Esophagus squamous epithelium (tissue), 5 donors: ENCODE measurements around the gene MRPL52. TPM values are rescaled to one million over a fixed set of nuclear protein-coding genes. Genes with fewer than 3 reads are reported as not detected.

Experiments used
- DNase-seq: peaks from one replicate; lab custom pipeline; 2025; lab: John Stamatoyannopoulos, UW
- H3K27ac ChIP-seq, 4 donors: fragments of 200-600 bp; sonication (generic); one replicate each; pipeline ENCODE4 v1.5.1; 2016 to 2019; ENCODE audit warnings: mild to moderate bottlenecking in 1 of 4
- H3K27me3 ChIP-seq, 4 donors: fragments of 200-600 bp; sonication (generic); 1 replicate in 3 of 4; 2 replicates in 1 of 4; pipeline versions ENCODE4 v1.5.1 to v1.6.0; 2017 to 2021; ENCODE audit warnings: antibody characterized with exemption in 1 of 4
- H3K36me3 ChIP-seq, 3 donors: fragments of 200-600 bp; sonication (generic); one replicate each; pipeline ENCODE4 v1.5.1; 2016 to 2019
- H3K4me1 ChIP-seq, 3 donors: fragments of 200-600 bp; sonication (generic); one replicate each; pipeline ENCODE4 v1.5.1; 2017 to 2019
- H3K4me3 ChIP-seq, 4 donors: fragments of 200-600 bp; sonication (generic); 1 replicate in 3 of 4; 2 replicates in 1 of 4; pipeline ENCODE4 v1.5.1; 2016 to 2019; ENCODE audit warnings: mild to moderate bottlenecking in 2 of 4, moderate library complexity in 1 of 4
- H3K9me3 ChIP-seq, 3 donors: fragments of 200-600 bp; sonication (generic); one replicate each; pipeline ENCODE4 v1.5.1; 2016 to 2019
- CTCF ChIP-seq, 6 experiments: fragments of 450-650 bp in 4 of 6; fragments of 200-600 bp in 2 of 6; sonication (generic) in 2 of 6; IDR thresholded peaks; one replicate each; pipeline ENCODE4 v1.5.1; 2016 to 2019; ENCODE audit warnings: antibody characterized with exemption in 6 of 6, mild to moderate bottlenecking in 4 of 6, moderate library complexity in 4 of 6
- POLR2A ChIP-seq, 4 donors: fragments of 450-650 bp; IDR thresholded peaks; one replicate each; pipeline ENCODE4 v1.6.1; 2017; ENCODE audit warnings: antibody characterized with exemption in 4 of 4, mild to moderate bottlenecking in 4 of 4, moderate library complexity in 3 of 4
- WGBS, 2 donors: methylation state at CpG; one replicate each; pipeline ENCODE4 v1.1.5; 2018; 5-methylcytosine and 5-hydroxymethylcytosine counted together
- intact Hi-C: fragments of 100-400 bp; cut with DNase I; formaldehyde crosslinking; loops from one replicate; pipeline ENCODE4 v1.15.0; 2022
- total RNA-seq, 4 donors: library from RNA; depleted of rRNA; stranded (reverse); fragments of >200 nt; gene quantifications; one replicate each; pipeline ENCODE4 v1.1.0, GENCODE V29; 2016
- donor health status: DM: yes; HTN: yes; CAD: no.

Gene MRPL52
- total RNA-seq, 4 donors from 2014 or later, result 32.8 to 142 (median 82.1) TPM

- 81 to 82% methylated on average over 5 of the region's 5 CpGs for WGBS, 2 donors
- no peaks in the 10 kb centered on the region for H3K9me3 ChIP-seq
- no peak for TF ChIP-seq CTCF (IDR thresholded peaks at IDR 0.05)
- TF ChIP-seq POLR2A (IDR thresholded peaks at IDR 0.05), result no peak
Measured at GRCh38 chr14:22808388-22809209, 21.1 kb upstream of the MRPL52 start.

GRCh38 chr14:22811722-22812121 lies 18.0 kb upstream of the MRPL52 start:
- TF ChIP-seq CTCF (IDR thresholded peaks at IDR 0.05) (no peak), POLR2A (IDR thresholded peaks at IDR 0.05) (no peak)
- WGBS, 2 donors, result 45 to 50% methylated on average over 2 of the region's 2 CpGs
- no peaks in the 10 kb centered on the region for H3K36me3 ChIP-seq
- peaks cover 0 to 8% (median 0%) of the 10 kb centered on the region in 4 donors for H3K27me3 ChIP-seq
- H3K4me3 ChIP-seq, result no peak overlapping the region
- no peak overlapping the region for H3K27ac ChIP-seq
- H3K9me3 ChIP-seq, result no peaks in the 10 kb centered on the region
- DNase-seq, result no peak
- peaks cover 0 to 6% (median 0%) of the 10 kb centered on the region in 3 donors for H3K4me1 ChIP-seq
- intact Hi-C loops, result no loop called here

More at GRCh38 chr14:22808388-22809209, 21.1 kb upstream of the MRPL52 start:
- DNase-seq, result no peak
- Histone ChIP-seq H3K4me1 (no peaks in the 10 kb centered on the region), H3K36me3 (no peaks in the 10 kb centered on the region), H3K27ac (no peak overlapping the region), H3K27me3 (peaks cover 0 to 5% (median 0%) of the 10 kb centered on the region in 4 donors), H3K4me3 (no peak overlapping the region)
- intact Hi-C loops, result no loop called here

GRCh38 chr14:22812744-22813143 lies 16.9 kb upstream of the MRPL52 start:
- Histone ChIP-seq H3K9me3 (no peaks in the 10 kb centered on the region), H3K27me3 (peaks cover 0 to 8% (median 0%) of the 10 kb centered on the region in 4 donors), H3K36me3 (no peaks in the 10 kb centered on the region), H3K4me1 (peaks cover 0 to 10% (median 4%) of the 10 kb centered on the region in 3 donors), H3K4me3 (peak overlapping the region in 1 of 4 donors; percentile 10), H3K27ac (no peak overlapping the region)
- intact Hi-C loops, result no loop called here
- TF ChIP-seq CTCF (IDR thresholded peaks at IDR 0.05), result no peak
- TF ChIP-seq POLR2A (IDR thresholded peaks at IDR 0.05), result no peak
- DNase-seq, result no peak
- WGBS, 2 donors, result 77 to 100% methylated on average over 1 to 4 of the region's 4 CpGs

GRCh38 chr14:22813145-22813544 lies 16.5 kb upstream of the MRPL52 start:
- peak overlapping the region in 1 of 4 donors; percentile 10 for H3K4me3 ChIP-seq
- no peak overlapping the region for H3K27ac ChIP-seq
- TF ChIP-seq POLR2A (IDR thresholded peaks at IDR 0.05) (no peak), CTCF (IDR thresholded peaks at IDR 0.05) (no peak)
- intact Hi-C loops, result no loop called here
- DNase-seq, result no peak
- H3K27me3 ChIP-seq, result peaks cover 0 to 8% (median 0%) of the 10 kb centered on the region in 4 donors
- 61 to 67% methylated on average over 5 of the region's 9 CpGs for WGBS, 2 donors
- H3K9me3 ChIP-seq, result no peaks in the 10 kb centered on the region
- no peaks in the 10 kb centered on the region for H3K36me3 ChIP-seq
- peaks cover 0 to 14% (median 8%) of the 10 kb centered on the region in 3 donors for H3K4me1 ChIP-seq

GRCh38 chr14:22814373-22814772 lies 15.3 kb upstream of the MRPL52 start:
- Histone ChIP-seq H3K9me3 (no peaks in the 10 kb centered on the region), H3K36me3 (no peaks in the 10 kb centered on the region), H3K4me1 (peaks cover 0 to 27% (median 15%) of the 10 kb centered on the region in 3 donors), H3K27me3 (peaks cover 0 to 9% (median 0%) of the 10 kb centered on the region in 4 donors), H3K27ac (peak overlapping the region in 1 of 4 donors; percentile 71), H3K4me3 (peak overlapping the region in 2 of 4 donors; percentile 4 to 37)
- intact Hi-C loops, result no loop called here
- 76 to 83% methylated on average over 5 to 7 of the region's 7 CpGs for WGBS, 2 donors
- TF ChIP-seq CTCF (IDR thresholded peaks at IDR 0.05) (no peak), POLR2A (IDR thresholded peaks at IDR 0.05) (no peak)
- no peak for DNase-seq
